Measurements from ENCODE around the gene MED13L.
"Not testable (repeated sequence)": the region's sequence is repeated elsewhere in the genome, so short reads cannot be mapped to it uniquely, and the experiment has no call there.

The MED13L gene

GRCh38 chr12:116048879-116049278 lies 228.6 kb downstream of the MED13L start:
- H3K4me3 Mint-ChIP-seq: no peak overlapping the region
- ATAC-seq: no peak

GRCh38 chr12:116046039-116046438 lies 231.5 kb downstream of the MED13L start:
- no peaks in the 10 kb centered on the region for H3K9me3 Mint-ChIP-seq
- peaks cover 31% of the 10 kb centered on the region for H3K4me1 Mint-ChIP-seq
- H3K4me3 Mint-ChIP-seq: no peak overlapping the region
- ATAC-seq: no peak
- H3K36me3 Mint-ChIP-seq: peaks cover 26% of the 10 kb centered on the region
- H3K27ac Mint-ChIP-seq: no peak overlapping the region
- no peaks in the 10 kb centered on the region for H3K27me3 Mint-ChIP-seq

More at GRCh38 chr12:116048879-116049278, 228.6 kb downstream of the MED13L start:
- H3K4me1 Mint-ChIP-seq: peaks cover 44% of the 10 kb centered on the region
- no peak overlapping the region for H3K27ac Mint-ChIP-seq
- no peaks in the 10 kb centered on the region for H3K27me3 Mint-ChIP-seq
- H3K36me3 Mint-ChIP-seq: peaks cover 18% of the 10 kb centered on the region
- no peaks in the 10 kb centered on the region for H3K9me3 Mint-ChIP-seq

- Mint-ChIP-seq H3K9me3 (no peaks in the 10 kb centered on the region), H3K4me1 (peaks cover 36% of the 10 kb centered on the region), H3K27ac (no peak overlapping the region), H3K4me3 (no peak overlapping the region), H3K36me3 (peaks cover 32% of the 10 kb centered on the region), H3K27me3 (no peaks in the 10 kb centered on the region)
- ATAC-seq: no peak
Observed at GRCh38 chr12:116045150-116045549, 232.3 kb downstream of the MED13L start.

- Mint-ChIP-seq H3K4me1 (peaks cover 36% of the 10 kb centered on the region), H3K4me3 (no peak overlapping the region), H3K36me3 (peaks cover 32% of the 10 kb centered on the region), H3K27me3 (no peaks in the 10 kb centered on the region), H3K9me3 (no peaks in the 10 kb centered on the region), H3K27ac (no peak overlapping the region)
- ATAC-seq: no peak
Observed at GRCh38 chr12:116043659-116044535, 233.6 kb downstream of the MED13L start.

- no peak for ATAC-seq
- Mint-ChIP-seq H3K9me3 (no peaks in the 10 kb centered on the region), H3K4me1 (peaks cover 24% of the 10 kb centered on the region), H3K36me3 (peaks cover 25% of the 10 kb centered on the region), H3K27me3 (no peaks in the 10 kb centered on the region), H3K4me3 (no peak overlapping the region), H3K27ac (no peak overlapping the region)
Observed at GRCh38 chr12:116040402-116040801, 237.1 kb downstream of the MED13L start.

- ATAC-seq: no peak
- H3K4me1 Mint-ChIP-seq: peaks cover 20% of the 10 kb centered on the region
- no peak overlapping the region for H3K4me3 Mint-ChIP-seq
- H3K9me3 Mint-ChIP-seq: no peaks in the 10 kb centered on the region
- peaks cover 14% of the 10 kb centered on the region for H3K36me3 Mint-ChIP-seq
- no peaks in the 10 kb centered on the region for H3K27me3 Mint-ChIP-seq
- no peak overlapping the region for H3K27ac Mint-ChIP-seq
Observed at GRCh38 chr12:116039081-116039480, 238.4 kb downstream of the MED13L start.

- H3K36me3 Mint-ChIP-seq: peaks cover 14% of the 10 kb centered on the region
- no peak overlapping the region for H3K27ac Mint-ChIP-seq
- no peaks in the 10 kb centered on the region for H3K27me3 Mint-ChIP-seq
- H3K4me1 Mint-ChIP-seq: peaks cover 24% of the 10 kb centered on the region
- H3K4me3 Mint-ChIP-seq: no peak overlapping the region
- no peaks in the 10 kb centered on the region for H3K9me3 Mint-ChIP-seq
- no peak for ATAC-seq
Observed at GRCh38 chr12:116037941-116038837, 239.3 kb downstream of the MED13L start.

- Mint-ChIP-seq H3K36me3 (peaks cover 23% of the 10 kb centered on the region), H3K4me3 (no peak overlapping the region), H3K27ac (no peak overlapping the region), H3K4me1 (peaks cover 33% of the 10 kb centered on the region), H3K9me3 (peaks cover 7% of the 10 kb centered on the region), H3K27me3 (no peaks in the 10 kb centered on the region)
- ATAC-seq: no peak
Observed at GRCh38 chr12:116033765-116034164, 243.7 kb downstream of the MED13L start.

- H3K27me3 Mint-ChIP-seq, ATAC-seq, H3K9me3 Mint-ChIP-seq, H3K27ac Mint-ChIP-seq, H3K4me3 Mint-ChIP-seq: not testable (repeated sequence)
- H3K4me1 Mint-ChIP-seq: peaks cover 48% of the 10 kb centered on the region
- H3K36me3 Mint-ChIP-seq: peaks cover 23% of the 10 kb centered on the region
Observed at GRCh38 chr12:116031624-116032023, 245.9 kb downstream of the MED13L start.

GRCh38 chr12:116028619-116029018 lies 248.9 kb downstream of the MED13L start:
- Mint-ChIP-seq H3K4me1 (peaks cover 53% of the 10 kb centered on the region), H3K27me3 (no peaks in the 10 kb centered on the region), H3K27ac (no peak overlapping the region), H3K36me3 (peaks cover 23% of the 10 kb centered on the region), H3K9me3 (peaks cover 7% of the 10 kb centered on the region), H3K4me3 (no peak overlapping the region)
- ATAC-seq: no peak

- no peak for ATAC-seq
- H3K27me3 Mint-ChIP-seq: no peaks in the 10 kb centered on the region
- H3K9me3 Mint-ChIP-seq: peaks cover 4% of the 10 kb centered on the region
- no peak overlapping the region for H3K27ac Mint-ChIP-seq
- no peak overlapping the region for H3K4me3 Mint-ChIP-seq
- H3K36me3 Mint-ChIP-seq: peaks cover 18% of the 10 kb centered on the region
- peaks cover 53% of the 10 kb centered on the region for H3K4me1 Mint-ChIP-seq
Observed at GRCh38 chr12:116027551-116027821, 250.0 kb downstream of the MED13L start.

- Mint-ChIP-seq H3K36me3 (peaks cover 20% of the 10 kb centered on the region), H3K4me1 (peaks cover 51% of the 10 kb centered on the region), H3K27ac (no peak overlapping the region), H3K27me3 (no peaks in the 10 kb centered on the region), H3K9me3 (peaks cover 3% of the 10 kb centered on the region), H3K4me3 (no peak overlapping the region)
- ATAC-seq: no peak
Observed at GRCh38 chr12:116026768-116027550, 250.5 kb downstream of the MED13L start.

GRCh38 chr12:116026346-116026745 lies 251.1 kb downstream of the MED13L start:
- ATAC-seq: no peak
- Mint-ChIP-seq H3K27me3 (no peaks in the 10 kb centered on the region), H3K36me3 (peaks cover 17% of the 10 kb centered on the region), H3K9me3 (peaks cover 1% of the 10 kb centered on the region), H3K27ac (peak overlapping the region; percentile 41), H3K4me3 (no peak overlapping the region), H3K4me1 (peaks cover 51% of the 10 kb centered on the region)

- H3K4me3 Mint-ChIP-seq: no peak overlapping the region
- H3K27ac Mint-ChIP-seq: no peak overlapping the region
- peaks cover 43% of the 10 kb centered on the region for H3K4me1 Mint-ChIP-seq
- no peaks in the 10 kb centered on the region for H3K9me3 Mint-ChIP-seq
- H3K36me3 Mint-ChIP-seq: peaks cover 7% of the 10 kb centered on the region
- ATAC-seq: no peak
- H3K27me3 Mint-ChIP-seq: no peaks in the 10 kb centered on the region
Observed at GRCh38 chr12:116024769-116025168, 252.7 kb downstream of the MED13L start.

GRCh38 chr12:116019415-116019814 lies 258.1 kb downstream of the MED13L start:
- Mint-ChIP-seq H3K4me3 (no peak overlapping the region), H3K4me1 (peaks cover 5% of the 10 kb centered on the region), H3K27ac (no peak overlapping the region), H3K27me3 (no peaks in the 10 kb centered on the region), H3K36me3 (peaks cover 32% of the 10 kb centered on the region), H3K9me3 (no peaks in the 10 kb centered on the region)
- ATAC-seq: no peak

Data from stimulated activated memory B cell treated with anti-CD40 and anti-IgM and Interleukin-4, amounts not matched to agents 10 μg/mL and 1 μg/mL and 100 μg/mL, for 72 hours (primary cell).